HPDE6-E6E7 (cell line): ENCODE measurements around the gene DEPDC7.
"Not testable (repeated sequence)": the region's sequence is repeated elsewhere in the genome, so short reads cannot be mapped to it uniquely, and the experiment has no call there.

Experiments
- DNase-seq: peaks from one replicate; pipeline ENCODE4 v3.0.0; 2011; ENCODE audit warnings: missing footprints; ENCODE audit errors: extremely low spot score

DEPDC7 gene

DNA sequence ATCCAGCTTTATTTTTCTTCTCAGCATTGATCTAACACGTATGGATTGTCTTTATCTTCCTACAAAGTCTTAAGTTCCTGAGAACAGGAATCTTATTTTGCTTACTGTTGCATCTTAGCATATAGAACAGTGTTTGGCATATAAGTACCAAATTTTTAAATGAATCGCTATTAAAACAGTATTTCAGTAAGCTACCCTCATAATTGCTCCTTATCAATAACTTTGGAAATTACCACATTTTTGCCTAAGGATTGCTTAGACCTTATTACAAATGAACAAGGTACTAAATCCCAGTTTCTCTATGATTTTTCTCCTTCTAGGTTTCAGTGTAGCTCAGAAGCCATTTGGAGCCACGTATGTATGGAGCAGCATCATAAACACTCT lies 9.7 kb downstream of the DEPDC7 start:
- no peak for DNase-seq

DNA sequence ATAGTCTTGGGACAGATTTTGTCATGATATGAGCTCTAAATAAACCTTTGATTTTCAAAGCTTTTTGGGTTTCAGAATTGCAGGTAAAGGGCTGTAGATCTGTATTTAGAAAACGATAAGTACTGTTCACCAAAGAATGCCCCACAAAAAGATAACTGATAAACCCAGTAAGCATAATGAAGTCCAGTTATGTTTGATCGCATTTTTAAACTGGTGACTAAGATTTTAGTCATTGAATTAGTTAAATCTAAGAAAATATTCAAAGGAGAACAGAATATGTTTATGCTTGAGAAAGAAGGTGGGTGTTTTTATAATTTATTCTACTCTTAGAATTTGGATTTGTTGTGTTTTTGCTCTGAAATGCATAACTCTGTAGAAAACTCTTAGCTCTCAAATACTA lies 11.6 kb downstream of the DEPDC7 start:
- no peak for DNase-seq

DNA sequence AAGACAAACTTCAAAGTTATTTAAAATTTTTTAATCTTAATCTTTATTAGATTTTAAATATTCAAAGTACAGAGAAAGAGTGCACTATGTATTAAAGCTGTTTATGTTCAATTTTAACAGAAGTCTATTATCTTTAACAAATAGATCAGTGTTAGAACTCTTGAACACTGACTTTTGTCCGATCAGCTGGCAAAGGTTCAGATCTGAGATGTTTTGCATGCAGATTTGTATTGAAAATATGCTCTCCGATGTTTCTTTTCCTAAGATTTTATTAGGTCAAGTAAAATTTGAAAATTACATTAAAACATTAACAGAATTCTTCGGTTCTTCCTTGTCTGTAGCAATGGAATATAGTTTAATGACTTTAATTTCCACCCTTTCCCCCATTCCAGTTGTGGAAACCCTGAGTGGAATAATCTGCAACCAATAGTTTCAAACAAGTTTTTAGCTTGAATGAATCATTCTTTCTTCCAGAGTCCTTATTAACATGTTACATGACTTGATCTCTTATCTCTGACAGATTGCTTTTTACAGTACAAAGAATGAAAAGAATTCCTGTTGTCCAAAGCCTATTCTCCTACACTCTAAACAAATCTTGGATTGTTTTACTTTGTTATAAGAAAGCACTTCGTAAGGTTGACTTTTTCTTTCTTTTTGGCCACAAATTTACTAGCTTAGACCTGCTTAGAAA lies 12.3 kb downstream of the DEPDC7 start:
- no peak for DNase-seq

DNA sequence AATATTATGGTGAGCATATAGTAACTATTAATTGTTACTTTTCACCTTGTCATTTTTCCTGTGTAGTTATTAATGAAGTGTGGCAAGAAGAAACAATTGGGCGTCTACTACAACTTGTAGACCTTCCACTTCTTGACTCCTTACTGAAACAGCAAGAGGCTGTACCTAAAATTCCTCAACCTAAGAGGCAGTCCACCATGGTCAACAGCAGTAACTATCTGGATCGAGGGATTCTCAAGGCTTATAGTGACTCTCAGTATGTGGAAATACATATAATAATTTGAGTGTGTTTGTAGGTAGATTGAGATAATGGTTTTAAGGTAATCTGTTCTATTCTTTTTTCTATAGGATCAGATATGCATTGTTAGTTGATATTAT lies 12.8 kb downstream of the DEPDC7 start:
- no peak for DNase-seq

DNA sequence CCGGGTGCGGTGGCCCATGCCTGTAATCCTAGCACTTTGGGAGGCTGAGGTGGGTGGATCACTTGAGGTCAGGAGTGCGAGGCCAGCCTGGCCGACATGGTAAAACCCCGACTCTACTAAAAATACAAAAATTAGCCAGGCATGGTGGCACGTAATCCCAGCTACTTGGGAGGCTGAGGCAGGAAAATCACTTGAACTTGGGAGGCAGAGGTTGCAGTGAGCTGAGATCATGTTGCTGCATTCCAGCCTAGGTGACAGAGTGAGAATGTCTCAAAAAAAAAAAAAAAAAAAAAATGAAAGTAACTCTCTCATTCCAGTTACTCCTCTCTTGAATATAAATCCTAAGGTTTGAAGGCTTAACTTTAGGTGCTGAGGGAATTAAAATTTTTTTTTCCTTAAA lies 13.5 kb downstream of the DEPDC7 start:
- DNase-seq: not testable (repeated sequence)

DNA sequence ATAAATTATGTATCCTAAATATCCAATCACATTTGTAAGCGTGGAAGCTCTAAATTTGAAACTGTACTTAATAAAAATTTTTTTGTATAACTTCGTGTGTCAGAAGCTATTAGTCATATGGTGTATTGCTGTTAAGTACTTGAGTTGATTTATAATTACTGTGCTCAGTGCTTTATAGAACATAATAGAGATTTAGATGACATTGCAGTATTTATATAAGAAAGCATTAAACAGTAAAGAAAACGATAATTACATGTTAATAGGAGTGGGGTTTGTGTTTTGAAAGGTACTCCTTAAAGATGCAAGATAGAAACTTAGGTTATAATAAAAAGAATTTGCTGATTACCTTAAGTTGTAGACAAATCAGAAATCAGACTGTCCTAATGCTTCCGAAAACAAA lies 17.8 kb downstream of the DEPDC7 start:
- DNase-seq: no peak

DNA sequence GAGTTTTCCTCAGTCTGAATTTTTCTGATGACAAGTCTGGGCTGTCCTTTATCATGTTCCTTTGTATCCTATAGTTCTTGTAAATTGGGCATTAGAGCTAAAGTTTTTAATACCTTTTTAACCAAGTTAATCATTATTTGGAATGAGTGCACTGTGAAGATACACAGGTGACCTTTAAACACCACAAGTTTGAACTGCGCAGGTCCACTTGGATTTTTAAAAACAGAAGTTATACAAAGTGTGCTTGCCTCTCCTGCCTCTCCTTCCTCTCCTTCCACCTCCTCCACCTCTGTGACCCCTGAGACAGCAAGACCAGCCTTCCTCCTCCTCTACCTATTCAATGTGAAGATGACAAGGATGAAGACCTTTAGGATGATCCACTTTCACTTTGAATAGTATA lies 19.3 kb downstream of the DEPDC7 start:
- no peak for DNase-seq

DNA sequence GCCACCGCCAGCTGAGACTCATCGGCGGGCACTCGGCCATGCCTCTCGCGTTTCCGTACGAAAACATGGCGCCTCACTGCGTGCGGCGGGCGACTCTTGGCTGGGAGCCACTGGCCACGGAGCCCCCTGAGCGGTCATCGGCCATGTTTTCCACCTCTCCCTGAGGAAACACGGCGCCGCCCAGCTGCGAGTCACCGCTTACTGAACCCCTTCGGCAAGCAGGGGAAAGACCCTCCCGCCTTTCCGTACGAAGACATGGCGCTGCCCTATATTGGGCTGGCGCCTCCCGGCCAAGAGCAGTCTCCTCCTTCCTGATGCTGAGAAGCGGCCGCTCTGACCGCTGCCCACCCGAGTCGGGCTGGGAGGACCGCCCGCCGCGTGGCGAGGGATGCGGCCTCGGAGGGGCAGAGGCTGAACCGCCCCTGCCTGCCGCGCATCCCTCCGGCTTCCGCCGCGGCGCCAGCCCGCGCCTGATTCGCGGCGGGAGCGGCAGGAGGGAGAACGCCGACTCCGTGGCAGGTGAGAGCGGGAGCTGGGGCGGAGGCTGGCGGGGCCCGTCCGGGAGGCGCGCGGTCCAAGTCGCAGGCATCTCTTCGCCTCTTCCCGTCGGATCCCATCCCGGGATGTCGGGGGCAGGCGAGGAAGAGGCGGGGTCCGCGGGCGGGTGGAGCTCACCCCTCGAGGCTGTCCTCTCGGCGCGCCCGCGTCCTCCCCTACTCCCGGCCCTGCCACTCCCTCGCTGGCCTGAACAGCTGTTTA lies 23.8 kb downstream of the DEPDC7 start, which contains the start of gene TCP11L1:
TCP11L1 (plus strand) TSS at position 299 of the 759 bp plus-strand sequence. CDS start 4,202 bp downstream, outside the sequence.
- peak; percentile 83 for DNase-seq

DNA sequence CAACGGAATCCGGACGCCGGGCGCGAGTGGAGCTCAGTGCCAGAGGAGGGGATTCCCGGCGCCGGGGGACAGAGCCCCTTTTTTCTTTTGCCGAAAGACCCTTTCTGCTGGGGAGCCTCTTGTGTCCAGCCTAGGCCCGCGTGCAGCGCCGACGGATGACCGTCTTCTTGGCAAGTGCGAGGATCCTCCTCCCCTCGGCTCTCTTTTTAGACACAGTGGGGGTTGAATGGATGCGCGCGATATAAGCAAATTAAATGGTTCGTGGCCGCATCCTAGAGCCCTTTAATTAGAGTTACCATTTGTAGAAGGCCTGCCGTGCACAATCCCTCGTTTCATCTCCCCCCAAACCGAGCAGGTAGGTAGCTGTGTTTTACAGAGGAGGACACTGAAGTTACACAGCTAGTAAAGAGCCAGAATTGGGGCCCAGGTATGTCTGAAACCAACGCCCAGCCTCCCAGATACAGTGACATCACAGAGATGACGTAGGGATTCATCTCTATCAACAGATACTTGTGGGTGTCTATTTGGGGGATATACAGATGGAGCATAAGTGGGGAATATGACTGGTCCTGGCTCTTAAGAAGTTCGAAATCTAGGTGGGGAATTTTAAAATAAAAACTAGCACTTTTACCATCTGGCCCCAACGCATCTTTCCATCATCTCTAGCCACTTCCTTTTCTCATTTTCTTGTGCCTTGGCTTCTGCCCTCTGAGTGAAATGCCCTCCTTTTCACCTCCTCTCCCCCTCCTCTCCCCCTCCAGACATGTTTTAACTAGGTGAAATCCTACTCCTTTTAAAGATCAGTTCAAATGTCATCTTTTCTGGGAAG lies 24.6 kb downstream of the DEPDC7 start:
- DNase-seq: no peak

DNA sequence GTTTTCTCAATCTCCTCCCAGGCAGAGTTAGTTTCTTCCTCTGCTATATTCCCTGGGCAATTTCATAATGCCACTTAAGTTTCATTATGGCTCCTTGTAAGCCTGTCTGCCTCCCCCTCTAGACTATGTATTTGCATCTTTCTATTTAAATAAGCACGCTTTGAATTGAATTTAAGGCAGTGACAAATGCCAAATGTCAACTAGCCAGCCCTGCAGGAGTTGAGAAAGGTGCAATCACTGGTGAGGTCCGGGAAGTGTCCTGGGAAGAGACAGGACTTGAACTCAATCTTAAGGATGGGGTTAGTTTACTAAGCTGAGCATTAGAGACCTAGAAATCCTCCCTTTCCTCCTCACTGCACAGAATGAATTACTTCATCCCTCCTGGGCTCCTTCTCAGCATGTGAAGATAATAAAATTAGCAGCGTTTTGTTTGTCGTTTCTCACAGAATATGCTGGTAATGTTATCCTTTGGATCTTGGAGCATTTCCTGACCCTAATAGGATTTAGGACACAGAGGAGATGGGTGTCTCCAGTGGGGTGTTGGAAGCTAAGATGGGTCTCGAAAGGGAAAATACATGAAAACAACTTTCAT lies 25.3 kb downstream of the DEPDC7 start:
- no peak for DNase-seq

DNA sequence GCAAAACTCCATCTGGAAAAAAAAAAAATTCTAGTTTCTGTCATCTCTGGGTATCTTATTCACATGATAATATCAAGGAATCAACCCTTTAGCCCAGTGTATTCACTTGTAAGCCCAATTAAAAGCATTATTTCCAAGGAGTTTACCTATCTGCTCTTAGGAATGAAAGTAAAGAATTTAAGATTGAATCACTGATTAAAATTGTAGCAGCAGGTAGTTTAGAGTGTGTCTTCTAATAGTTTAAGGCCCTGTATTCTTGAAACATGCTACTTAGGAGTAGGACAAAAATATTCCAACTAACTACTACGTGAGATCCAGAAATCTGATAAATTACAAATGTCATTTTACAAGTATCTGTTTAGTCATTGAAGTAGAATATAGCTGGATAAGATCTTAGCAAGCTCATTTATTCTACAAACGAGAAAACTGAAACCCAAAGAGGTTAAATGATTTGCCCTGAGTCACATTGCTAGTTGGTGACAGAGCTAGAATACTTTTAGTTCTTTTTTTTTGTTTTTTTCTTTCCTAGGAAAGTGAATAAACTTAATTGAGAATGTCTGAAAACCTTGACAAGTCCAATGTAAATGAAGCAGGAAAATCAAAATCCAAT lies 27.6 kb downstream of the DEPDC7 start:
- DNase-seq: no peak

DNA sequence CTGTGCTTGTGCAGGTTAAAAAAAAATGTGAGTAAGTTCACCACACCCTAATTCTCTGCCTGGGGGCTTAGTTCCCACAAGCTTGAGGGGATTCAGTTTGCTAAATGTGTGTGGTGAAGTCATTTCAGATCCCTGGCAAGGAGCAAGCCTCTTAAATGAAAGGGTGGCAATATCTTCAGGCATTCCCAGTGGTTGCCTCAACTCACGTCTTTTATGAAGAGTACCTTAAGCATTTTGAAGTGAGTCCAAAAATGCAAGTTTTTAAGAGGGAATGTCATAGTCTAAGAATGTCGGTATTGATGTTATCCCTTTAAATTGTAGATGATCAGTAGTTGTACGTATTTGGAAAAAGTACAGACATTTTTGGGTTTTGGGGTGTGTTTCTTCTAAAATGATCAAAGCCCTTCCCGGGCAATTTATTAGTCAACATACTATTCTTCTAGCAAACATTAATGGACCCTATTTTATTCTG lies 28.6 kb downstream of the DEPDC7 start:
- no peak for DNase-seq

DNA sequence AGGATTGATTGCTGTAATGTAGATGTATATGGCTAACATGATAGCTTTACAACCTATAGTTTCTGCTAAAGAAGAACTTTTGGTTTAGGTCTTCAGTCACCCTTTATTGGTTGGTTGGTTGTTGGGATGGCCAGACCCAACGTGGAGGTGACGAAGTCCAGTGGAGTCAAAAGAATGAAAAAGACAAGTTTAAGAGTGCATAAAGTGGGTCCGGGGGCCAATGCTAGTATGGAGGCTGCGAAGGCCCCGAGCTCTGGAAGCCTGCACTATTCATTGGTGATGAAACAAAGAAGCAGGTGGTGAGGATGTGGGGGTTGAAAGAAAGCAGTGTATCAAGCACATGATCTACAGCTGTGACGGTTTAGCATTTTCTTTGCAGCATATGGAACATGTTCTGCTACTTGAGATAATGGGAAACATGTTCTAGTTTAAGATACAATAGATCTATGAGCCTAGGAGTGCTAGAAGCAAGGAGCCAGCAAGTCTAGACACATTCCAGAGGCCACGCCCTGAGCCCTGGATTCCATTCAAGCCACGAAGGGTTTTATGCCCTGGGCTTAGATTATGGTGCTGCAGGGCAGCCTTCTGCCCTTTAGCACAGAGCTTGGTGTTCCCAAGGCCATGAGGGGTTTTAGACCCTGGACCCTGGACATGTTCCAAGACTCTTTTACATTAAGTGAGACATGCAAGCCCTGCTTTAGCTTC lies 30.0 kb downstream of the DEPDC7 start:
- DNase-seq: no peak

DNA sequence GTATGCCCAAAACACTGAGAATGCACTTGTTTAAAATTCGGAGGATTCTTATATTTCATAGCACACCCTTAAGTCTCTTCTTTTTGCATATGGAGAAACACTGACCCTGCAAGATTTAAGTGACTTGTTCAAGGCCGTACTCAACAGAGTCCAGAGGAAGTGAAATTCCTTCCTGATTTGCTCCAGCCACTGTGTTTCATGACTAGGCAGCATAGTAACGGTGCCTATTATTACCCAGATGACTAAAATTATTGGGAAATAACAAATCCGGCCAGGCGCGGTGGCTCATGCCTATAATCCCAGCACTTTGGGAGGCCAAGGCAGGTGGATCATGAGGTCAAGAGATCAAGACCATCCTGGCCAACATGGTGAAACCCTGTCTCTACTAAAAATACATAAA lies 33.0 kb downstream of the DEPDC7 start:
- not testable (repeated sequence) for DNase-seq

DNA sequence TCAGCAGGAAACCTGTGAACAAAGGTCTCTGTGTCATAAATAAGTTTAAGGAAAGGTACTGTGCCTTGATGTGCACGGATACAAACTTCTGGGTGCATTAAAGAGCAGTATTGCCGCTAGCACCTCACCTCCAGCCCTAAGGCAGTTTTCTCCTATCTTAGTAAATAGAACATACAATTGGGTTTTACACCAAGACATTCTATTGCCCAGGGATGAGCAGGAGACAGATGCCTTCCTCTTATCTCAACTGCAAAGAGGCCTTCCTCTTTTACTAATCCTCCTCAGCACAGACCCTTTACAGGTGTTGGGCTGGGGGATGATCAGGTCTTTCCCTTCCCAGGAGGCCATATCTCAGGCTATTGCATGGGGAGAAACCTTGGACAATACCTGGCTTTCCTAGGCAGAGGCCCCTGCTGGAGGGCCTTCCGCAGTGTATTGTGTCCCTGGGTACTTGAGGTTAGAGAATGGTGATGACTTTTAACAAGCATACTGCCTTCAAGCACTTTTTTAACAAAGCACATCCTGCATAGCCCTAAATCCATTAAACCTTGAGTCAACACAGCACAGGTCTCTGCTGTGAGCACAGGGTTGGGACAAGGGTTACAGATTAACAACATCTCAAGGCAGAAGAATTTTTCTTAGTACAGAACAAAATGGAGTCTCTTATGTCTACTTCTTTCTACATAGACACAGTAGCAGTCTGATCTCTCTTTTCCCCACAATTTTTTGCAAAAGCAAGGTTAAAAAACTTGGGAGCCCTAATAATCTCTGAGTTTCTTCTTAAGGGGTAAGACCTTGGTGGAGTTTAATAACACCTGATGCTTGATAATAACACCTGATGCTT lies 34.1 kb downstream of the DEPDC7 start:
- not testable (repeated sequence) for DNase-seq

DNA sequence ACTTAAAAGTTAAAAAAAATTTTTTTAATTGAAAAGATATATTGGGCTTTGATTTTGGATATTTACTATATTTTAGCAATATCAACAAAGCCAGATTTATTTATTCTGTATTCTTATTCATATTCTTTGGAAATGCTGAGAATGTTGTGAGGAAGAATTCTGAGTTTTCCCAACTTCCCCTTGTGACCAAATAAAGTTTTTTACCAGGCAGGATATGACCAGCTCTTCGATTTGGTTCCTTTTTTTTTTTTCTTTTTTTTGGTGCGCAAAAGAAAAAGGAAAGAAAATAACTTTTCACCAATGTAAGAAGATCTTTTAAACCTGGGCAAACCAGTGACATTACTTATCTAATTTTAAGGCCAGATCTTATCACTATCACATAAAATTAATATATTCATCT lies 36.6 kb downstream of the DEPDC7 start:
- DNase-seq: no peak

DNA sequence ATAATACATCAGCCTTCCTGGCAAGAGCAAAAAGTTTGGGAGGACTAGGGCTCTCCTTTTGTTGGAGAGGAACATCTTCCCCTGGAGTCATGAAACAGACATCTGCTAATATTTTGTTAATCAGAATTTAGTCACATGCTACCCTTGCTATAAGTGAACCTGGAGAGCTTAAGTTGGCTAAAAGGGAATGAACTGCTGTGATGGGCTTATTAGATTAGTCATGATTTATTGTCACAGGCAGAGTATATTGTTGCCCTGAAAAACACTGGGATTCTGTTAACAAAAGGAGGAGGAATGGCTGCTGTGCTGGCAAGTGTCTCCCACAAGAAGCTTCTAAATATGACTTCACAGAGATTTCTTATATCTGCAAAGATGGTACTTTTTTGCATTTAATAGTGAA lies 39.7 kb downstream of the DEPDC7 start:
- DNase-seq: no peak

DNA sequence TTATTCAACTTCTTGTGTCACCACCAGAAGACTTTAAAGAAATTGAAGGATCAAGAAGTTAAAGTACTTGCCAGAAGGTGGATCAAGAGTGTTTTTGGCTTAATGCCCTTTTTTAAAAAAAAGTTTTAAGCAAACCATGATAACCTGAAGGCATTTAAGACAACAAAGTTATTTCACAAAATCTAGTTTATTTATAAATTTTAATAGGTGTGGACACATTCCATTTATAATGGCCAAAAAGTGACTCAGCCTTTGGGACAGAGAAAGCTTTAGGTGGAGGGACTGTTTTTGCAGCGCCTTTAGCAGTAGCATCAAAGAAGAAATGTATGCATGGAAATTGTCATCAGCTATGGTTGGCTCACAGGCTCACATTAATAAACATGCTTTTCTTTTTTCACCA lies 41.6 kb downstream of the DEPDC7 start:
- DNase-seq: no peak

DNA sequence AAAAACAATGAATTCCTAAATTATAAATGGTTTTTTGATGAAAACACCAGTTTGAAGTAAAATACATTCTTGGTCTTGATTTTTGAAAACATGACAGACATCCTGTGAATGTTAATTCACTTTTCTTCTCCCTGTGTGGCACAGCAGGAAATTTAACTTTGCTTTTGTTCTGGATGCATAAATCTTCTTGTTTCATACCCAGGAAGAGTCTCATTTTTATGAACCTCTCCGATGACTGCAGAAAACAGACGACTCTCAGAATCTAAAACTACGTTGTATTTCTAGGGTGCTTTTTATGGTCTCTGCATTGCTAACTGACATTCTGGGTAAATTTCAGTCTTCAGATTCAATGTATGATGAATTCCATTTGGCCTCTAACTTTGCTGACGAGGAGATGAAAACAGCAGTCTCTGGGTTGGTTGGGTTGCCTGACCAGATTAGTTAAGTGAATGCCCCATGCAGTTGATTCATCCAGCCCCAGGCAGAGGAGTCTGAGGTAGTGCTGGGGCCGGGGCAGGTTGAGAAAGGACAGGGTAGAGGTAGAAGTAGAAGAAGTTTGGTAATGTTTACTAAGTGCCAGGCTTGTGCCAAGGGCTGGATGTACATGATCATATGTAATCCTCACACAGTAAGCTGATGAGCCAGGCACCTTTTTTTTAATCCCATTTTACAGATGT lies 43.8 kb downstream of the DEPDC7 start:
- DNase-seq: peak; percentile 63
